Breast epithelium (tissue), 3 donors: Measurements from ENCODE around the gene RBM48.

ENCODE experiments used
- POLR2A ChIP-seq: fragments of 450-650 bp; IDR thresholded peaks from one replicate; pipeline ENCODE4 v1.6.1; 2016; ENCODE audit warnings: antibody characterized with exemption, mild to moderate bottlenecking, moderate library complexity
- TF ChIP-seq, protein P1 (sequence below), 3 donors: fragments of 450-650 bp; IDR thresholded peaks; one replicate each; pipeline ENCODE4 v1.5.1; 2016 to 2017; ENCODE audit warnings: antibody characterized with exemption in 3 of 3, mild to moderate bottlenecking in 3 of 3, moderate library complexity in 3 of 3

- TF ChIP-seq POLR2A, result no peak
- TF ChIP-seq, protein P1, sequence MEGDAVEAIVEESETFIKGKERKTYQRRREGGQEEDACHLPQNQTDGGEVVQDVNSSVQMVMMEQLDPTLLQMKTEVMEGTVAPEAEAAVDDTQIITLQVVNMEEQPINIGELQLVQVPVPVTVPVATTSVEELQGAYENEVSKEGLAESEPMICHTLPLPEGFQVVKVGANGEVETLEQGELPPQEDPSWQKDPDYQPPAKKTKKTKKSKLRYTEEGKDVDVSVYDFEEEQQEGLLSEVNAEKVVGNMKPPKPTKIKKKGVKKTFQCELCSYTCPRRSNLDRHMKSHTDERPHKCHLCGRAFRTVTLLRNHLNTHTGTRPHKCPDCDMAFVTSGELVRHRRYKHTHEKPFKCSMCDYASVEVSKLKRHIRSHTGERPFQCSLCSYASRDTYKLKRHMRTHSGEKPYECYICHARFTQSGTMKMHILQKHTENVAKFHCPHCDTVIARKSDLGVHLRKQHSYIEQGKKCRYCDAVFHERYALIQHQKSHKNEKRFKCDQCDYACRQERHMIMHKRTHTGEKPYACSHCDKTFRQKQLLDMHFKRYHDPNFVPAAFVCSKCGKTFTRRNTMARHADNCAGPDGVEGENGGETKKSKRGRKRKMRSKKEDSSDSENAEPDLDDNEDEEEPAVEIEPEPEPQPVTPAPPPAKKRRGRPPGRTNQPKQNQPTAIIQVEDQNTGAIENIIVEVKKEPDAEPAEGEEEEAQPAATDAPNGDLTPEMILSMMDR (IDR thresholded peaks at IDR 0.05), result no peak
These were observed 43.2 kb upstream of the RBM48 start for GRCh38 chr7:92485267-92485892.
